Measurements from ENCODE around the gene CHRNA4. TPM values are rescaled to one million over a fixed set of nuclear protein-coding genes. Genes with fewer than 3 reads are reported as not detected.

The CHRNA4 gene
- total and polyA plus RNA-seq, 2 of the 4 experiments (the other 2 are of a cell fraction), result not detected

- Histone ChIP-seq H3K9me1 (ENCODE audit: insufficient read depth, low read length) (no peaks in the 10 kb centered on the region), H4K8ac (ENCODE audit: low read depth in 2 of 2, low read length in 2 of 2) (no peak overlapping the region), H2BK5ac (ENCODE audit: low read depth, low read length, poor library complexity, severe bottlenecking) (no peak overlapping the region), H2AK5ac (ENCODE audit: low read depth, low read length) (no peak overlapping the region), H2AFZ (replicated peaks; ENCODE audit: low read length, poor library complexity) (no peak overlapping the region), H3K27ac (ENCODE audit: insufficient read depth, low read length) (no peak overlapping the region), H4K5ac (ENCODE audit: low read depth, low read length) (no peak overlapping the region), H3K79me1 (ENCODE audit: low read depth in 1 of 2, low read length in 2 of 2) (no peaks in the 10 kb centered on the region), H2BK15ac (ENCODE audit: low read depth, low read length) (no peak overlapping the region), H3K23ac (ENCODE audit: low read depth, low read length) (no peak overlapping the region), H2AK9ac (replicated peaks; ENCODE audit: low read depth, low read length, poor library complexity) (no peak overlapping the region), H3K27me3 (ENCODE audit: control insufficient read depth, insufficient read depth, low read length) (peaks cover 46% of the 10 kb centered on the region), H4K20me1 (ENCODE audit: insufficient read depth, low read length) (no peaks in the 10 kb centered on the region), H4K91ac (ENCODE audit: insufficient read depth, low read depth, low read length) (no peak overlapping the region), H3K18ac (ENCODE audit: low read depth, low read length) (no peak overlapping the region), H3K9me3 (ENCODE audit: control insufficient read depth, insufficient read depth, low read length) (no peaks in the 10 kb centered on the region), H3K9ac (ENCODE audit: low read depth, low read length) (no peak overlapping the region), H3K4me3 (ENCODE audit: insufficient read depth, low read depth, low read length) (no peak overlapping the region), H3K14ac (replicated peaks; ENCODE audit: low read depth, low read length) (no peak overlapping the region), H3K4me2 (ENCODE audit: low read depth, low read length) (no peak overlapping the region), H3K4ac (ENCODE audit: low read depth, low read length) (no peak overlapping the region), H3K56ac (ENCODE audit: extremely low read depth, insufficient read depth, low read length) (no peak overlapping the region), H2BK20ac (ENCODE audit: low read depth, low read length) (no peak overlapping the region), H3K4me1 (ENCODE audit: control insufficient read depth, insufficient read depth, low read length) (peaks cover 4% of the 10 kb centered on the region; the same call in 1 of the 2 replicates), H2BK120ac (ENCODE audit: low read depth, low read length) (no peak overlapping the region), H3K36me3 (ENCODE audit: control insufficient read depth, insufficient read depth, low read length) (no peaks in the 10 kb centered on the region)
- intact Hi-C loops (cut with micrococcal nuclease) (no loop called here), dilution Hi-C loops (cut with HindIII; ENCODE audit: low sequenced_read_pairs, unreplicated experiment) (no loop called here), in situ Hi-C loops (cut with MboI; ENCODE audit: low sequenced_read_pairs) (no loop called here)
- ChIA-PET CTCF (no interaction called here), POLR2A (ENCODE audit: unreplicated experiment) (no interaction called here)
- BruUV-seq (replicated peaks), result no TSS peak
- ATAC-seq (ENCODE audit: low read depth), result no peak
- 0% methylated on average over 2 of the region's 15 CpGs; no CpG with 5 or more reads in 1 of the 2 experiments for WGBS, 2 experiments (ENCODE audit: extremely low coverage in 2 of 2, insufficient read length in 1 of 2)
- DNase-seq, result no peak
- no peak for TF ChIP-seq RFX5 (IDR thresholded peaks at IDR 0.05; ENCODE audit: low read depth, low read length)
- no peak for TF ChIP-seq RAD21 (IDR thresholded peaks at IDR 0.05; ENCODE audit: low read length)
- no peak for TF ChIP-seq MAZ (IDR thresholded peaks at IDR 0.05; ENCODE audit: borderline replicate concordance, low read depth, low read length)
- no peak for TF ChIP-seq USF2 (IDR thresholded peaks at IDR 0.05; ENCODE audit: low read depth, low read length)
- no peak for TF ChIP-seq POLR2A (IDR thresholded peaks at IDR 0.05; ENCODE audit: low read depth, low read length)
- TF ChIP-seq MAFK (IDR thresholded peaks at IDR 0.05; ENCODE audit: low read depth, low read length), result no peak
- no peak for TF ChIP-seq CEBPB (IDR thresholded peaks at IDR 0.05; ENCODE audit: low read depth, low read length)
- TF ChIP-seq MXI1 (IDR thresholded peaks at IDR 0.05; ENCODE audit: borderline replicate concordance, low read depth, low read length), result no peak
- no peak for TF ChIP-seq RCOR1 (IDR thresholded peaks at IDR 0.05; ENCODE audit: insufficient replicate concordance, low read length)
- no peak for TF ChIP-seq FOS (IDR thresholded peaks at IDR 0.05; ENCODE audit: low read depth, low read length)
- no peak for TF ChIP-seq CHD1 (IDR thresholded peaks at IDR 0.05; ENCODE audit: low read depth, low read length)
- TF ChIP-seq ELK1 (IDR thresholded peaks at IDR 0.05; ENCODE audit: borderline replicate concordance, low read depth, low read length), result no peak
- TF ChIP-seq NFE2L2 (IDR thresholded peaks at IDR 0.05; ENCODE audit: low read depth, low read length), result no peak
- TF ChIP-seq CTCF (conservative IDR thresholded peaks at IDR 0.05; ENCODE audit: low read depth, low read length), result no peak
- no peak for TF ChIP-seq BHLHE40 (IDR thresholded peaks at IDR 0.05; ENCODE audit: low read depth, low read length)
- no peak for TF ChIP-seq SMC3 (IDR thresholded peaks at IDR 0.05; ENCODE audit: low read depth, low read length)
Observed at GRCh38 chr20:63322933-63323273, 38.2 kb downstream of the CHRNA4 start.
